HG03520 (cell line): Measurements from ENCODE around the gene CCDC93.

ENCODE experiments used
- ATAC-seq: cut with Tn5 transposase; IDR thresholded peaks from one replicate; pipeline ENCODE4 v1.9.1; 2021; ENCODE audit warnings: mild to moderate bottlenecking, moderate library complexity; ENCODE audit not compliant: unreplicated experiment

Gene CCDC93

GRCh38 chr2:117958186-117958585 lies 55.7 kb downstream of the CCDC93 start:
- no peak for ATAC-seq

GRCh38 chr2:117957616-117958015 lies 56.3 kb downstream of the CCDC93 start:
- no peak for ATAC-seq

- no peak for ATAC-seq
Measured at GRCh38 chr2:117956036-117956796, 57.7 kb downstream of the CCDC93 start.

GRCh38 chr2:117953231-117953630 lies 60.6 kb downstream of the CCDC93 start:
- no peak for ATAC-seq

- ATAC-seq = no peak
Measured at GRCh38 chr2:117952701-117953100, 61.2 kb downstream of the CCDC93 start.

- no peak for ATAC-seq
Measured at GRCh38 chr2:117952228-117952627, 61.6 kb downstream of the CCDC93 start.

GRCh38 chr2:117949806-117950205 lies 64.1 kb downstream of the CCDC93 start:
- no peak for ATAC-seq

GRCh38 chr2:117948615-117949014 lies 65.3 kb downstream of the CCDC93 start:
- ATAC-seq = no peak

- no peak for ATAC-seq
Measured at GRCh38 chr2:117945296-117945695, 68.6 kb downstream of the CCDC93 start.

GRCh38 chr2:117944816-117945215 lies 69.1 kb downstream of the CCDC93 start:
- ATAC-seq = no peak

- ATAC-seq = no peak
Measured at GRCh38 chr2:117943013-117943672, 70.7 kb downstream of the CCDC93 start.

- ATAC-seq = no peak
Measured at GRCh38 chr2:117942551-117942950, 71.3 kb downstream of the CCDC93 start.

- no peak for ATAC-seq
Measured at GRCh38 chr2:117941693-117942092, 72.2 kb downstream of the CCDC93 start.

- ATAC-seq = no peak
Measured at GRCh38 chr2:117940436-117940835, 73.4 kb downstream of the CCDC93 start.

- ATAC-seq = no peak
Measured at GRCh38 chr2:117938611-117939010, 75.3 kb downstream of the CCDC93 start.

GRCh38 chr2:117936871-117937428 lies 76.9 kb downstream of the CCDC93 start:
- ATAC-seq = no peak

- ATAC-seq = no peak
Measured at GRCh38 chr2:117935954-117936353, 77.9 kb downstream of the CCDC93 start.

- ATAC-seq = no peak
Measured at GRCh38 chr2:117935456-117935855, 78.4 kb downstream of the CCDC93 start.

- no peak for ATAC-seq
Measured at GRCh38 chr2:117933884-117934354, 80.0 kb downstream of the CCDC93 start.

GRCh38 chr2:117931978-117932377 lies 81.9 kb downstream of the CCDC93 start:
- ATAC-seq = no peak

GRCh38 chr2:117931266-117931665 lies 82.6 kb downstream of the CCDC93 start:
- no peak for ATAC-seq

GRCh38 chr2:117930775-117931174 lies 83.1 kb downstream of the CCDC93 start:
- ATAC-seq = no peak
